MM.1S (cell line): ENCODE measurements around the gene STN1.

Experiments used
- CTCF ChIP-seq: fragments of 300-600 bp; sonication (generic); IDR thresholded peaks from 2 replicates; pipeline ENCODE4 v1.5.1; 2016; ENCODE audit warnings: antibody characterized with exemption, low read length, mixed read lengths
- EZH2 ChIP-seq: fragments of 300-600 bp; sonication (generic); optimal IDR thresholded peaks from 2 replicates; pipeline ENCODE3; 2017; ENCODE audit warnings: low read depth, mild to moderate bottlenecking, antibody characterized with exemption, low read length, mixed read lengths

GRCh38 chr10:103925591-103925990 lies 7.6 kb upstream of the STN1 start:
- TF ChIP-seq CTCF, result no peak
- TF ChIP-seq EZH2, result no peak
